22Rv1 (cell line): Measurements from ENCODE around the gene AGXT.

Experiments
- ZFX ChIP-seq: fragments of 450-650 bp; IDR thresholded peaks from 2 replicates; pipeline ENCODE4 v1.6.1; 2017; ENCODE audit warnings: antibody characterized with exemption, borderline replicate concordance
- TF ChIP-seq, protein P1 (sequence below): fragments of 450-650 bp; IDR thresholded peaks from 2 replicates; pipeline ENCODE4 v1.5.1; 2017; ENCODE audit warnings: mild to moderate bottlenecking

DNA sequence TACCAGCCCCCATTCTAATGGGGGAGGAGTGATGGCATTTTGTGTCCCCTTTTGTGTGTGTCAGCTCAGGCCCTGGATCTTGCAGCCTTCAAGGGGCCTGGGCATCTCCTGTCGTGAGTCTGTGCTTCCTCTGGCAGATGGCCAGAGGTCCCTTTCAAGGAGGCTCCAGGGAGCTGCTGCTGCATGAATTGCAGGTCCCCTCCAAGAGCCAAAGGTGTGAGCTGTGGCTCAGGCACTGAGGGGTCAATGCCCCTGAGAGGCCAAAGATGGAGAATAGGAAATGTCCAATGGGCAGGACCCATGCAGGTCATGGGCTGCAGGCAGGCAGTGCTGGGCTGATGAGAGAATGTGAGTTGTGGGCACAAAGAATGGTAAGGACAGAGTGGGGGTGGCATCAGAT, 16.9 kb downstream of the AGXT start:
- TF ChIP-seq, protein P1, sequence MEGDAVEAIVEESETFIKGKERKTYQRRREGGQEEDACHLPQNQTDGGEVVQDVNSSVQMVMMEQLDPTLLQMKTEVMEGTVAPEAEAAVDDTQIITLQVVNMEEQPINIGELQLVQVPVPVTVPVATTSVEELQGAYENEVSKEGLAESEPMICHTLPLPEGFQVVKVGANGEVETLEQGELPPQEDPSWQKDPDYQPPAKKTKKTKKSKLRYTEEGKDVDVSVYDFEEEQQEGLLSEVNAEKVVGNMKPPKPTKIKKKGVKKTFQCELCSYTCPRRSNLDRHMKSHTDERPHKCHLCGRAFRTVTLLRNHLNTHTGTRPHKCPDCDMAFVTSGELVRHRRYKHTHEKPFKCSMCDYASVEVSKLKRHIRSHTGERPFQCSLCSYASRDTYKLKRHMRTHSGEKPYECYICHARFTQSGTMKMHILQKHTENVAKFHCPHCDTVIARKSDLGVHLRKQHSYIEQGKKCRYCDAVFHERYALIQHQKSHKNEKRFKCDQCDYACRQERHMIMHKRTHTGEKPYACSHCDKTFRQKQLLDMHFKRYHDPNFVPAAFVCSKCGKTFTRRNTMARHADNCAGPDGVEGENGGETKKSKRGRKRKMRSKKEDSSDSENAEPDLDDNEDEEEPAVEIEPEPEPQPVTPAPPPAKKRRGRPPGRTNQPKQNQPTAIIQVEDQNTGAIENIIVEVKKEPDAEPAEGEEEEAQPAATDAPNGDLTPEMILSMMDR, result no peak
- no peak for TF ChIP-seq ZFX
